OCI-LY7 (cell line): ENCODE data around the gene GEMIN7. TPM values are rescaled to one million over a fixed set of nuclear protein-coding genes. Genes with fewer than 3 reads are reported as not detected.

ENCODE experiments used
- BruUV-seq: library from RNA; stranded (reverse); fragments of 400-500 nt; replicated peaks from 2 replicates; lab custom pipeline; 2021; lab: Mats Ljungman, UMichigan
- CTCF ChIA-PET: fragments of 300-600 bp; sonication (Branson Sonifier 250); formaldehyde crosslinking; loops from one replicate; lab custom pipeline; 2022; ENCODE audit warnings: antibody characterized with exemption; ENCODE audit not compliant: unreplicated experiment; lab: Charles Lee
- POLR2A ChIA-PET: fragments of 300-600 bp; sonication (Branson Sonifier 250); formaldehyde crosslinking; loops from one replicate; lab custom pipeline; 2022; ENCODE audit warnings: antibody characterized with exemption; lab: Charles Lee
- DNase-seq: peaks from one replicate; pipeline ENCODE4 v3.0.0-alpha.2; 2015; ENCODE audit warnings: low spot score
- H2AFZ ChIP-seq: fragments of 200-600 bp; sonication (generic), shearing (Covaris generic); 2 replicates; pipeline ENCODE4 v1.6.1; 2014; ENCODE audit warnings: mild to moderate bottlenecking, antibody characterized with exemption, low read length, moderate library complexity
- H3K27ac ChIP-seq: fragments of 200-600 bp; sonication (generic); 2 replicates; pipeline ENCODE4 v1.5.1; 2014; ENCODE audit warnings: mixed run types, low read depth, mild to moderate bottlenecking, moderate library complexity, low read length, inconsistent platforms; ENCODE audit not compliant: poor library complexity, severe bottlenecking
- H3K36me3 ChIP-seq: fragments of 200-600 bp; sonication (generic); 2 replicates; pipeline ENCODE4 v1.6.1; 2014; ENCODE audit warnings: mild to moderate bottlenecking, antibody characterized with exemption, low read length, moderate library complexity, mixed read lengths; ENCODE audit not compliant: insufficient read depth
- H3K4me1 ChIP-seq: fragments of 200-600 bp; sonication (generic); 2 replicates; pipeline ENCODE4 v1.5.1; 2014; ENCODE audit warnings: mild to moderate bottlenecking, low read length; ENCODE audit not compliant: insufficient read depth, poor library complexity, severe bottlenecking
- H3K4me2 ChIP-seq: fragments of 200-600 bp; sonication (generic); 2 replicates; pipeline ENCODE4 v1.6.1; 2014; ENCODE audit warnings: mild to moderate bottlenecking, low read length
- H3K4me3 ChIP-seq: fragments of 200-600 bp; sonication (generic); 2 replicates; pipeline ENCODE4 v1.5.1; 2014; ENCODE audit warnings: mild to moderate bottlenecking, low read depth, low read length; ENCODE audit not compliant: poor library complexity, severe bottlenecking
- H3K79me2 ChIP-seq: fragments of 200-600 bp; sonication (generic); 2 replicates; pipeline ENCODE4 v1.6.1; 2016; ENCODE audit warnings: low read depth, mild to moderate bottlenecking, low read length, moderate library complexity, mixed read lengths; ENCODE audit not compliant: insufficient read depth
- H3K9me2 ChIP-seq: fragments of 200-600 bp; sonication (generic); 2 replicates; pipeline ENCODE4 v1.6.1; 2016; ENCODE audit warnings: mild to moderate bottlenecking, low read length, mixed read lengths; ENCODE audit not compliant: insufficient read depth
- H3K9me3 ChIP-seq: fragments of 200-600 bp; sonication (generic); 2 replicates; pipeline ENCODE4 v1.6.1; 2014; ENCODE audit warnings: mild to moderate bottlenecking, mixed run types, low read length, mixed read lengths
- H4K20me1 ChIP-seq: fragments of 200-600 bp; sonication (generic); 2 replicates; pipeline ENCODE4 v1.6.1; 2014; ENCODE audit warnings: mild to moderate bottlenecking, antibody characterized with exemption, low read length, moderate library complexity, mixed read lengths; ENCODE audit not compliant: insufficient read depth
- EZH2phosphoT487 ChIP-seq: fragments of 200-600 bp; sonication (generic); IDR thresholded peaks from 2 replicates; pipeline ENCODE4 v1.6.1; 2018; ENCODE audit warnings: low read depth, borderline replicate concordance, mild to moderate bottlenecking, mixed run types, antibody characterized with exemption, low read length, moderate library complexity, mixed read lengths
- intact Hi-C: fragments of 100-400 bp; cut with micrococcal nuclease; formaldehyde crosslinking; loops from one replicate; pipeline ENCODE4 v1.10.0; 2022; ENCODE audit not compliant: unreplicated experiment
- total RNA-seq, 2 experiments: library from RNA; depleted of rRNA in 1 of 2; stranded (reverse); fragments of >200 nt in 1 of 2; shearing (Covaris generic) in 1 of 2; gene quantifications; 2 replicates each; pipeline ENCODE4 v1.2.3, GENCODE V29; 2014 to 2022
- TF ChIP-seq, protein P1 (sequence below): fragments of 200-600 bp; sonication (generic); conservative IDR thresholded peaks from 2 replicates; pipeline ENCODE4 v1.5.1; 2014; ENCODE audit warnings: mild to moderate bottlenecking, antibody characterized with exemption, low read length, moderate library complexity, mixed read lengths

Gene GEMIN7
- total RNA-seq, 2 experiments from 2014 or later: 46.3 to 60.0 TPM

DNA sequence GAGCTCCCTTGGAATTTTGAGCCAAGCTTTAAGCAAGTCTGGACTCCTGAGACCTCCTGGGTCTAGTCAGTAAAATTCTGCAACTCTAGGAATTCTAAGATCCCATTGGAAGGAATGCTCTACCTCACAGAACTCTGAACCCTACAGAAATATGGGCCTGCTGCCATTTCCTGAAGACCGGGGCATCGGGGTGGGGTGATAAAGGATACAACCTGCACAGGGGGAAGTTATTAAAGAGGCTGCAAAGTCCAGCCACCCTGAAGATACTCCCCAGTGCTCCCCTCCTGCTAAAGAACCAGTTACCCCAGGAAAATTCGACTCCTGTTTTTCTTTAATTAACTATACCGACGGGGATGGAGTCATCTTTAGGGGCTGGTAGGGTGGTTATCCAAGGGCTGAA, 11.5 kb downstream of the GEMIN7 start:
- no peak overlapping the region for H3K27ac ChIP-seq
- no peaks in the 10 kb centered on the region for H3K9me3 ChIP-seq
- H3K9me2 ChIP-seq: no peaks in the 10 kb centered on the region
- H2AFZ ChIP-seq: no peak overlapping the region
- intact Hi-C loops: loop anchor here (5.0 kb wide), 1 partner anchor 87 kb away; the partner anchor contains the start of genes BLOC1S3 and TRAPPC6A
- ChIA-PET POLR2A (no interaction called here), CTCF (no interaction called here)
- peaks cover 45% of the 10 kb centered on the region for H3K79me2 ChIP-seq
- H4K20me1 ChIP-seq: peaks cover 8% of the 10 kb centered on the region
- H3K4me3 ChIP-seq: no peak overlapping the region
- peaks cover 60% of the 10 kb centered on the region for H3K36me3 ChIP-seq
- no TSS peak for BruUV-seq
- peaks cover 29% of the 10 kb centered on the region for H3K4me1 ChIP-seq
- no peak overlapping the region for H3K4me2 ChIP-seq
- TF ChIP-seq, protein P1, sequence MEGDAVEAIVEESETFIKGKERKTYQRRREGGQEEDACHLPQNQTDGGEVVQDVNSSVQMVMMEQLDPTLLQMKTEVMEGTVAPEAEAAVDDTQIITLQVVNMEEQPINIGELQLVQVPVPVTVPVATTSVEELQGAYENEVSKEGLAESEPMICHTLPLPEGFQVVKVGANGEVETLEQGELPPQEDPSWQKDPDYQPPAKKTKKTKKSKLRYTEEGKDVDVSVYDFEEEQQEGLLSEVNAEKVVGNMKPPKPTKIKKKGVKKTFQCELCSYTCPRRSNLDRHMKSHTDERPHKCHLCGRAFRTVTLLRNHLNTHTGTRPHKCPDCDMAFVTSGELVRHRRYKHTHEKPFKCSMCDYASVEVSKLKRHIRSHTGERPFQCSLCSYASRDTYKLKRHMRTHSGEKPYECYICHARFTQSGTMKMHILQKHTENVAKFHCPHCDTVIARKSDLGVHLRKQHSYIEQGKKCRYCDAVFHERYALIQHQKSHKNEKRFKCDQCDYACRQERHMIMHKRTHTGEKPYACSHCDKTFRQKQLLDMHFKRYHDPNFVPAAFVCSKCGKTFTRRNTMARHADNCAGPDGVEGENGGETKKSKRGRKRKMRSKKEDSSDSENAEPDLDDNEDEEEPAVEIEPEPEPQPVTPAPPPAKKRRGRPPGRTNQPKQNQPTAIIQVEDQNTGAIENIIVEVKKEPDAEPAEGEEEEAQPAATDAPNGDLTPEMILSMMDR: no peak
- no peak for TF ChIP-seq EZH2phosphoT487
- no peak for DNase-seq

DNA sequence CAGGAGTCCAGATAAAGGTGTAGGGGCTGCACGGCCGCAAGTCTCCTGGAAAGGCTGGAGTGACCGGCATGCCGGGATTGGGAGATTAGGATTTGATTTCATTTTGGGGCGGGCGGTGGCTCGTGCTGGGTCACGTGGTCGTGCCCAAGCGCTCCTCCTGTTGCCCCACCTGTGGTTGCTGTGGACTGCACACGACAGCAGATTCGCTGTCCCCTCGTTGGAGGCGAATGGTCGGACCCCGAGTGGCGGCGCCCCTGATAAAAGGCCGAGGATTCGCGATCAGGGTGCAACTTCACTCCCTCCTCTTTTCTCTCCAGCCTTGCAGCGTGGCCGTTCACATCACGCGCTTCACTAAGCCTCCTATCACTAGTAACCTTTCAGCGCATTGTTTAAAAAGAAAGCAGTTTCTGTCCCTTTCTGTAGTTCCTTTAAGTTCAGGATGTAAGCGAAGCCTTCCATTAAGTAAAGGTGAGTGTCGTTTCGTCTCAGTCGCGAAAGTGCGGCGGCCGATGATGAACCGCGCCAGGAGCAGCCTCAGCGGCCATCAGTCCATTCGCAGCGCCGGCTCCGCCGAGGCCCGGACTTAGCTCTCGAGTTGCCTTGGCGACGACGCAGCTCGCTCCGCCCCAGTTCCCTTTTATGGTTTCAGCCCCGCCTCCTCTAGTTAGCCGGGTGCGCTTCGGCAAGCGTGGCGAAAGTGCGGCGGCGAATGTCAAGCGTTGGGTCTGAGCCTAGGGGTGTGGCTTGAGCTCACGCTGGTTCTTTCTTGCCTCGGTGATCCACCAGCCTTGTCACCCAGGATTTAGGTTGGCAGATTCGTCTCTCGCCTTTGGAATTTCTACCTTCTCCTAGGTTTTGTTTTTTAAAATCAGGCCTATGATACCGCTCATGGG, 12.2 kb downstream of the GEMIN7 start:
- Histone ChIP-seq H4K20me1 (peaks cover 13% of the 10 kb centered on the region), H3K4me3 (peak overlapping the region; percentile 92), H3K36me3 (peaks cover 63% of the 10 kb centered on the region), H3K4me2 (peak overlapping the region; percentile 99), H3K27ac (peak overlapping the region; percentile 71), H2AFZ (peak overlapping the region; percentile 59; the same call in 1 of the 2 replicates), H3K9me2 (no peaks in the 10 kb centered on the region), H3K9me3 (no peaks in the 10 kb centered on the region), H3K4me1 (peaks cover 34% of the 10 kb centered on the region), H3K79me2 (peaks cover 50% of the 10 kb centered on the region)
- CTCF ChIA-PET: interaction anchor here (0.6 to 1.0 kb wide), 3 partner anchors 46 to 525 kb away, joined by 3 read pairs; no protein-coding TSS in a partner anchor
- peak; percentile 98 for DNase-seq
- POLR2A ChIA-PET: interaction anchor here (0.7 to 1.5 kb wide), 4 partner anchors 11 to 91 kb away, joined by 4 to 5 read pairs (median 4); no protein-coding TSS in a partner anchor
- BruUV-seq: no TSS peak
- TF ChIP-seq, protein P1: no peak
- no peak for TF ChIP-seq EZH2phosphoT487
- intact Hi-C loops: loop anchor here (5.0 kb wide), 1 partner anchor 86 kb away; the partner anchor contains the start of genes BLOC1S3 and TRAPPC6A
